HG03378 (cell line): ENCODE measurements around the gene NDUFA12.

ENCODE experiments used
- ATAC-seq: cut with Tn5 transposase; IDR thresholded peaks from one replicate; pipeline ENCODE4 v1.9.1; 2021; ENCODE audit warnings: mild to moderate bottlenecking, moderate library complexity; ENCODE audit not compliant: unreplicated experiment

Gene NDUFA12

DNA sequence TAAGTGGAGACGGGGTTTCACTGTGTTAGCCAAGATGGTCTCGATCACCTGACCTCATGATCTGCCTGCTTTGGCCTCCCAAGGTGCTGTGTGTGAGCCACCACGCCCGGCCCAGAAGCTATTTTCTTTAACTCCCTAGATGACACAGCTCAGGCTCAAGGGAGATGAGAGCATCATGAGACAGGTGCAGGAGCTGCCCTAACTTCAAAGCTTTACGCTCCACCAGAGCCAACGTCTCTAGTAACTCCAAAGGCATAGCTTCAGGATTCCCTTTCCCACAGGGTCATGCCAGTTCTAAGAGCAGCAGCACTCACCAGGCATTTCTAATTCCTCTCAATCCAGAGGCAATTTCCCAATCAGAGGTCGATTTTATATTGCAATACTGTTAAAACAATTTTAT is 21.0 kb downstream of the NDUFA12 start:
- ATAC-seq: no peak

- ATAC-seq: no peak
These were observed 22.9 kb downstream of the NDUFA12 start for GRCh38 chr12:94980577-94980976.

DNA sequence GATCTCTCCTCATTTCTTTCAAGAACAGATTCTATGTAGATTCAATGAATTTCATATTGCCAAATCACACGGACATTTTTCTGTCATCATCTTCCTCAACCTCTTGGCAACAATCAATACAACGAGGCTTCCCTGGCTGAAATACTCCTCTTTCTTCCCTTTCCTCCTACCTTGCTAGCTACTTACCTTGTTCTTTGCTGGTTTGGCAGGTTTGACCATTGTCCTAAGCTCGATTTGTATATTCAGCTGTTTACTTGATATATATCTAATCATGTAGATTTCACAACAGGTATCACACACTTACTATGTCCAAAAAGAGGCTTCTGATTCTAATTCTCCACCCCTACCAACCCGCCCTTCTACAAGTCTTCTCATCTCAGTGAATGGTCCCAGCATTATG is 23.6 kb downstream of the NDUFA12 start:
- ATAC-seq: no peak

GRCh38 chr12:94977766-94978468 is 25.6 kb downstream of the NDUFA12 start:
- ATAC-seq: no peak

GRCh38 chr12:94973221-94973620 is 30.3 kb downstream of the NDUFA12 start:
- ATAC-seq: no peak

- no peak for ATAC-seq
These were observed 30.7 kb downstream of the NDUFA12 start for GRCh38 chr12:94972795-94973194.

DNA sequence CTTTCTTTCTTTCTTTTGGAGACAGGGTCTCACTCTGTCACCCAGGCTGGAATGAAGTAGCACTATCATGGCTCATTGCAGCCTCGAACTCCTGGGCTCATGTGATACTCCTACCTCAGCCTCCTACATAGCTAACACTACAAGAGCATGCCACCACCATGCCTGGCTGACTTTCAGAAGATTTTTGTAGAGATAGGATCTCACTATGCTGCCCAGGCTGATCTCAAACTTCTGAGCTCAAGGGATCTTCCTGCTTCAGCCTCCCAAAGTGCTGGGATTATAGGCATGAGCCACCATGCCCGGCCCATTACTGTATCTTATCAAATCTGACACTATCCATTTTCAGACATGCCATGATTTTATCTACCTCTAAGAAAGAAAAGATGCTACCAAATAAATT is 31.6 kb downstream of the NDUFA12 start:
- ATAC-seq: no peak

DNA sequence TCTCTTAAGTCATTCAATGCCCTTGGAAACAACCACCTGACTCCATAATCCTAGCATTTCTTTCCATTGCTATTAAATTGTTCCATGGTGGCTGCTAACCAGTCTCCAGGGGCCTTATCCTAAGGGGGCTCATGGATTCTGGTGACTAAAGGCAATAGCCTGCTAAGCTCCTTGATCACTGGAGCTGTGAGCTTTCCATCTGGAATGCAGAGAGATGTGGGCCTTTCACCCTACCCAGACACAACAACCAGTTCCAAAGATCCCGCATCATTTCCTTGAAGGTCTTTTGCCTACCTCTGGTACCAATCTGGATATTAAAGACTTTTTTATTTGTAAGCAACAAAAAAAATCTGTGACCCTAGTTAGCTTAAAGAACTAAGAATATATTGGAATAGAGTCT is 32.9 kb downstream of the NDUFA12 start:
- ATAC-seq: no peak

DNA sequence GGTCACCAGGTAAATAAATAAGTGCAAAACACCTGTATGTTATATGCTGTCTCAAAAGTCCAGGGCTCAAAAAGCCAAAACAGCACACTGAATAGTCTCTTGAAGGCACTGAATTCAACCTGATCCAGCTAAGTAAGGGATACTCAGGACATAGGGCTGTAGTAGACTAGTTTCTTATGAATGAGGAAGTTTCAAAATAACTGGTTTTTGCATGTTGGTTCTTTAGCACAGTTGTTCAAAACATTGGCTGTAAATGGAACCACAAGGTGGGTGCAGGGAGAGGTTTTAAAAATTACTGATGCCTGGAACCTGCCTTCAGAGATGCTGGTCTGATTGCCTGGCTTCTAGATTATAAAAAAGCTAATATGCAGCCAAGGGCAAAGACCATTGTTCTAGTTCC is 34.1 kb downstream of the NDUFA12 start:
- no peak for ATAC-seq

GRCh38 chr12:94965982-94966630 is 37.4 kb downstream of the NDUFA12 start:
- ATAC-seq: no peak

DNA sequence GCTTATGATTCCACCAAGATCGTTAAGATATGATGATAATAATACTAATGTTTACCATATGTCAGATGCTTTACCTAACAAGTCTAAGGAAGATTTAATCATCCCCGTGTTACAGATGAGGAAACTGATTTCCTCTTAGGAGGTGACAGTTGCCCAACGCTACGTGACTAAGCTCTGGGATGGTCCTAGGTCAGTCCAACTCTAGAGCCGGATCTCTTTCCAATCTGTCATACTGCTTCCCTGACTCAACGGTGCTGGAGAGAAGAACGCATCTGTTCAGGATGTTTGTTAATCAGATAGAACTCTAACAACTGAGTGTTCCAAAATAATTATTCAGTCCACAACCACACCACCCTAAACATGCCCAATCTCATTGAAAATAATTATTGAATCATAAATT is 39.8 kb downstream of the NDUFA12 start:
- ATAC-seq: no peak

GRCh38 chr12:94962670-94963069 is 40.8 kb downstream of the NDUFA12 start:
- no peak for ATAC-seq

- no peak for ATAC-seq
These were observed 41.6 kb downstream of the NDUFA12 start for GRCh38 chr12:94961911-94962310.

GRCh38 chr12:94961256-94961824 is 42.2 kb downstream of the NDUFA12 start:
- ATAC-seq: no peak

- no peak for ATAC-seq
These were observed 46.5 kb downstream of the NDUFA12 start for GRCh38 chr12:94957006-94957405.

DNA sequence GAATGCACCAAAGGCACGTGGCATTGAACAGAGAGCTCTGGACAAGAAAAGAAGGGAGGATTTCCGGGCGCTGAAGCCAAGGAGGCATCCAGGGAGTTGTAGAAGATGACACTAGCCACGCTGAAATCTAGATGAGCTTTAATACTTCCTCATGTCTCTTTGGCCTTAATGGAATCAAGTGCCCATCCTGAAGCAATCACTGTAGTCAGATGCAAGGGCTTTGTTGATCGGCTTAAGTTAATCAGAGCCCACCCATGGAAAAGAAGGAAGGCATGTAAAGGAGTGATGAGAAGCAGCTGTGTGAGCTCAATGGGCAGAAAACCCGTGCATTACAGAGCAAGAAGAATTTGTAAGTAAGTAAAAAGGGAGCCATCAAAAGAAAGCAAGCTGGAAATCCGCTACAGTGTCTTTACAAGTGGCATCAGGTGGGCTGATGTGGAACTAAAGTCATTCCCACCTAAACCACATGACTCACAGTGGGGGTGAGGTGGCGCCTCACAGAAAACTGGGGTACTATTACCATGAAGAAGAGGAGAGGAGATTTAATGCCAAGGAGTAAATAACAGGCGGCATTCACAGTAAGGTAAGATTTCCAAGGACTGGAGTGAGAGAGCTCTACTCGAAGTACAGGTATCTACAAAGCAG is 48.4 kb downstream of the NDUFA12 start:
- ATAC-seq: no peak

DNA sequence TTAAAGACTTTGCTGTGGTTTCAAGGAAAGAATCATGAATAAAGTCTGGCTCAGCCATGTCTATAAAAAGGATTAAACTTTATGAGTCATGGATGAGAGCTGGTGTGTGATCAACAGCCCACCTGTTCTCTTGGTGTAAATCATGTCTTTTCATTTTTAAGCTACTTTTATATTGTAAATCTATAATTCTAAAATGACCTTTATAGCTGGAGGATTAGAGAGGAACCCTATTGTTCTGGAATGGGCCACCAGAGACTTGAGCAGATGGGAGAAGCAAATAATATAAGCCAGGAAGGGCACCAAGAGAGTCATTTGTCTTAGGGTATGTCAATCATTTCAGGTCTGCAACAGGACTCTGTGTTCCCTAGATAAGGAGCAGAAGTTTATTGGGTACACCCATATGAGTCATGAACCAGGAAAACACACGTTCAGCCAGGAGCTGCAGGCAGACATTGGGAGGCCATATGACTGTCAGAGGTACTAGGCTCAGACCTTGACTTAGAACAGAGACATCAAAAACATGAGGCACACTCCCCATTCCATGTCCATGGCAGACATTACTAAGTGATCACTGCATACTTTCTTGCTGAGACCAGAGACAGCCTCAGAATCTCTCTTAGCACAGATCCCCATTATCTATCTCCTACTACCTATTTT is 49.3 kb downstream of the NDUFA12 start:
- no peak for ATAC-seq

GRCh38 chr12:94952325-94952724 is 51.2 kb downstream of the NDUFA12 start:
- ATAC-seq: no peak

DNA sequence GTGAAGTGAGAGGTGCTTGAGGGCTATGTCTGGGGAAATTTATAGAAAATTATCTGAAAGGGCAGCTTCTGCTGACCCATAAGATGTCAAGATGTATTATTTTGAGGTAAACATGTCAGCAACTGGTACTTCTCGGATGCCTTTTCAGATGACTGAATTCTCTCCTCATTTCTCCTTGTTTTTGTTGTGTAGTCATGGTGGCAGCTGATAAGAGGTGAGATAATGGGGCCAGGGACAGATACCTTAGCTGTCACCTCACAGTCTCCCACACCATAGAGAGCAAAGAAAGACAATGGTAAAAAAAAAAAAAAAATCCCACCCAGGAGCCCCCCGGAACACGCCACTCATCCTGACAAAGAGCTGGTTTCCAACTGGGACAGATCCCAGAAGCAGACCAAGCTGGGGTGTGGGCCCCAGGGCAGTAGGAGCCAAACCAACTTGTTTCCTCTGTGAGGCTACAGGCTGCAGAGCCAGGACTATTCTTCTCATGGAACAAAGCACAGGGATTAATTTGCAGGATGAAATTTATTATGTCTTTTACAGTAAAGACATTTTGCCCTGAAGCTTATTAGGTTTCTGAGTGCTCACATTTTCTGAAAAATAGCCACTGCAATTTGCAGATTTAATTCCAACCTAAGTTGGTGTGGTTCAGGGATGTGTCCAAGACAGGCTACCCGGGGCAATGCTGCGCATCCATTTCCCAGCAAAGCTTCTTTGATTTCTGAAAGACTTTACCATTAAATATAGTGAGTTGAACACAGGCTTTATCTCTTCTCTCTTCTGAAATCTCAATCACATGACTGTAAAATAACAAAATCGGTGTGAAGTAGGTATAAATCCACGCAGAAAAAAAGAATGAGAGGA is 52.2 kb downstream of the NDUFA12 start:
- no peak for ATAC-seq

DNA sequence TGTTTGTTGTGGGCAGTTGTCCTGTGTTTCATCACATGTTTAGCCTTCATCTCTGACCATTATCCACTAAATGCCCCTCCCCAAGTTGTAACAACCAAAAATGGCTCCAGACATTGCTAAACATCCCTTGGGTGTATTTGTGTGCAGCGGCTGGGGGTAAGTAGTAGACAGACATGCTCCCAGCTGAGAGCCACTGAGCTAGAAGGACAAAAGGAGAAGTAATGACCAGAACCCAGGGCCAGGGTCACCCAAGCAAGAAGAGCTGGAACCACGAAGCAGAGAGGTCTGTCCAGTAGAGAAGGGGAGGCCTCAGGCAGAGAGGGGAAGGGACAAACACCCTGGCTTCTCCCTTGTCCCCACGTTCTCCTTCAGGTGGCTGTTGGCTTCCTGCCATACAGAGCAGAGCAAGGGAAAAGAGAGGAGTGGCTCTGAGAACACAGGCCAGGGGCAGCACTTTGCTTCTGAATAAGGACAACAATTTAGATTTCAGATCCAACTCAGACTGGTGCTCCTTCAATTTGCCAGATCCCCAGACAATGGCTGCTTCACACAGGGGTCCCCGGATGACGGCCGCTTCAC is 55.2 kb downstream of the NDUFA12 start:
- no peak for ATAC-seq
